Esophagus squamous epithelium (tissue), 5 donors: ENCODE results near the gene EIF3B. TPM values are rescaled to one million over a fixed set of nuclear protein-coding genes. Genes with fewer than 3 reads are reported as not detected.

Experiments
- DNase-seq: peaks from one replicate; lab custom pipeline; 2025; lab: John Stamatoyannopoulos, UW
- H3K27ac ChIP-seq, 4 donors: fragments of 200-600 bp; sonication (generic); one replicate each; pipeline ENCODE4 v1.5.1; 2016 to 2019; ENCODE audit warnings: mild to moderate bottlenecking in 1 of 4
- H3K27me3 ChIP-seq, 4 donors: fragments of 200-600 bp; sonication (generic); 1 replicate in 3 of 4; 2 replicates in 1 of 4; pipeline versions ENCODE4 v1.5.1 to v1.6.0; 2017 to 2021; ENCODE audit warnings: antibody characterized with exemption in 1 of 4
- H3K36me3 ChIP-seq, 3 donors: fragments of 200-600 bp; sonication (generic); one replicate each; pipeline ENCODE4 v1.5.1; 2016 to 2019
- H3K4me1 ChIP-seq, 3 donors: fragments of 200-600 bp; sonication (generic); one replicate each; pipeline ENCODE4 v1.5.1; 2017 to 2019
- H3K4me3 ChIP-seq, 4 donors: fragments of 200-600 bp; sonication (generic); 1 replicate in 3 of 4; 2 replicates in 1 of 4; pipeline ENCODE4 v1.5.1; 2016 to 2019; ENCODE audit warnings: mild to moderate bottlenecking in 2 of 4, moderate library complexity in 1 of 4
- H3K9me3 ChIP-seq, 3 donors: fragments of 200-600 bp; sonication (generic); one replicate each; pipeline ENCODE4 v1.5.1; 2016 to 2019
- POLR2A ChIP-seq, 4 donors: fragments of 450-650 bp; IDR thresholded peaks; one replicate each; pipeline ENCODE4 v1.6.1; 2017; ENCODE audit warnings: antibody characterized with exemption in 4 of 4, mild to moderate bottlenecking in 4 of 4, moderate library complexity in 3 of 4
- WGBS, 2 donors: methylation state at CpG; one replicate each; pipeline ENCODE4 v1.1.5; 2018; 5-methylcytosine and 5-hydroxymethylcytosine counted together
- intact Hi-C: fragments of 100-400 bp; cut with DNase I; formaldehyde crosslinking; loops from one replicate; pipeline ENCODE4 v1.15.0; 2022
- total RNA-seq, 4 donors: library from RNA; depleted of rRNA; stranded (reverse); fragments of >200 nt; gene quantifications; one replicate each; pipeline ENCODE4 v1.1.0, GENCODE V29; 2016
- TF ChIP-seq, protein P1 (sequence below), 6 experiments: fragments of 450-650 bp in 4 of 6; fragments of 200-600 bp in 2 of 6; sonication (generic) in 2 of 6; IDR thresholded peaks; one replicate each; pipeline ENCODE4 v1.5.1; 2016 to 2019; ENCODE audit warnings: antibody characterized with exemption in 6 of 6, mild to moderate bottlenecking in 4 of 6, moderate library complexity in 4 of 6
- donor health status: DM: yes; HTN: yes; CAD: no.

The EIF3B gene
- total RNA-seq, 4 donors from 2014 or later = 127 to 155 (median 136) TPM

DNA sequence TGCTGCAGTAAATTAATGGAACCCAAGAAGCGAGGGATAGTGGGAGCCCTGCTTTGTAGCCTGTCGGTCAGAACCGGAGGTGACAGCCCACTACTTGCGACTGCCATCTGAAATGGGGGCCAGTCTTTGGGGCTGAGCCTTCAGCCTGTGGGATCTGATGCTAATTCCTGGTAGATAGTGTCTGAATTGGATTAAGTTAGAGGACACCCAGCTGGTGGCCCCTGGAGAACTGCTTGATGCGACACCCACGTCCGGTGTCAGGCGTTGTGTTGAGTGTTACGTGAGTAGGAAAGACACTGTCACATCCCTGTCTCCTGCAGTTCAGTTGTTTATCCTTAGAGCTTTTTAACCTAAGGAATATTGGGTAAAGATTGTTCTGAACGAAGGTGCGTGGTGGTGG lies 5.0 kb downstream of the EIF3B start:
- intact Hi-C loops = loop anchor here (10.0 kb wide), 1 partner anchor 115 kb away; the partner anchor contains the start of genes MRM2 and NUDT1
- no peak overlapping the region for H3K27ac ChIP-seq
- no peaks in the 10 kb centered on the region for H3K9me3 ChIP-seq
- DNase-seq = no peak
- peaks cover 24 to 73% (median 34%) of the 10 kb centered on the region in 3 donors for H3K36me3 ChIP-seq
- no peak overlapping the region for H3K4me3 ChIP-seq
- peaks cover 26 to 67% (median 40%) of the 10 kb centered on the region in 3 donors for H3K4me1 ChIP-seq
- TF ChIP-seq POLR2A (IDR thresholded peaks at IDR 0.05) = no peak
- TF ChIP-seq, protein P1, sequence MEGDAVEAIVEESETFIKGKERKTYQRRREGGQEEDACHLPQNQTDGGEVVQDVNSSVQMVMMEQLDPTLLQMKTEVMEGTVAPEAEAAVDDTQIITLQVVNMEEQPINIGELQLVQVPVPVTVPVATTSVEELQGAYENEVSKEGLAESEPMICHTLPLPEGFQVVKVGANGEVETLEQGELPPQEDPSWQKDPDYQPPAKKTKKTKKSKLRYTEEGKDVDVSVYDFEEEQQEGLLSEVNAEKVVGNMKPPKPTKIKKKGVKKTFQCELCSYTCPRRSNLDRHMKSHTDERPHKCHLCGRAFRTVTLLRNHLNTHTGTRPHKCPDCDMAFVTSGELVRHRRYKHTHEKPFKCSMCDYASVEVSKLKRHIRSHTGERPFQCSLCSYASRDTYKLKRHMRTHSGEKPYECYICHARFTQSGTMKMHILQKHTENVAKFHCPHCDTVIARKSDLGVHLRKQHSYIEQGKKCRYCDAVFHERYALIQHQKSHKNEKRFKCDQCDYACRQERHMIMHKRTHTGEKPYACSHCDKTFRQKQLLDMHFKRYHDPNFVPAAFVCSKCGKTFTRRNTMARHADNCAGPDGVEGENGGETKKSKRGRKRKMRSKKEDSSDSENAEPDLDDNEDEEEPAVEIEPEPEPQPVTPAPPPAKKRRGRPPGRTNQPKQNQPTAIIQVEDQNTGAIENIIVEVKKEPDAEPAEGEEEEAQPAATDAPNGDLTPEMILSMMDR (IDR thresholded peaks at IDR 0.05) = no peak
- H3K27me3 ChIP-seq = no peaks in the 10 kb centered on the region
- WGBS, 2 donors = 87 to 90% methylated on average over 8 to 11 of the region's 11 CpGs

DNA sequence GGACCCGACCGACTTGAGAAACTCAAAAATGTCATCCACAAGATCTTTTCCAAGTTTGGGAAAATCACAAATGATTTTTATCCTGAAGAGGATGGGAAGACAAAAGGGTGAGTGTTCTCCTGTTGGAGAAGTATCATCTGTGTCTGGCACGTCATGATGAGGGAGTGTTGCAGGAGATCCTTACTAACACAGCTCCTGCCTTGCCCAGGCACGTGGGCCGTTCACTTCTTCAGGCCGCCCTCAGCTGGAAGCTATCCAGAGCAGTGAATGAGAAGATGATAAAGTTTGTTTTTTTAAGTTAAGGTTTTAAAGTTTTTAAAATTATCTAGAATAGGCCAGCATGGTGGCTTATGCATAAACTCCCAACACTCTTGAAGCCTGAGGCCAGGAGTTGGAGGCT lies 6.2 kb downstream of the EIF3B start:
- 49 to 75% methylated on average over 6 of the region's 6 CpGs for WGBS, 2 donors
- intact Hi-C loops = no loop called here
- no peaks in the 10 kb centered on the region for H3K9me3 ChIP-seq
- peaks cover 32 to 85% (median 46%) of the 10 kb centered on the region in 3 donors for H3K36me3 ChIP-seq
- no peak overlapping the region for H3K4me3 ChIP-seq
- H3K4me1 ChIP-seq = peaks cover 22 to 62% (median 38%) of the 10 kb centered on the region in 3 donors
- no peak for TF ChIP-seq POLR2A (IDR thresholded peaks at IDR 0.05)
- no peaks in the 10 kb centered on the region for H3K27me3 ChIP-seq
- H3K27ac ChIP-seq = no peak overlapping the region
- DNase-seq = no peak

DNA sequence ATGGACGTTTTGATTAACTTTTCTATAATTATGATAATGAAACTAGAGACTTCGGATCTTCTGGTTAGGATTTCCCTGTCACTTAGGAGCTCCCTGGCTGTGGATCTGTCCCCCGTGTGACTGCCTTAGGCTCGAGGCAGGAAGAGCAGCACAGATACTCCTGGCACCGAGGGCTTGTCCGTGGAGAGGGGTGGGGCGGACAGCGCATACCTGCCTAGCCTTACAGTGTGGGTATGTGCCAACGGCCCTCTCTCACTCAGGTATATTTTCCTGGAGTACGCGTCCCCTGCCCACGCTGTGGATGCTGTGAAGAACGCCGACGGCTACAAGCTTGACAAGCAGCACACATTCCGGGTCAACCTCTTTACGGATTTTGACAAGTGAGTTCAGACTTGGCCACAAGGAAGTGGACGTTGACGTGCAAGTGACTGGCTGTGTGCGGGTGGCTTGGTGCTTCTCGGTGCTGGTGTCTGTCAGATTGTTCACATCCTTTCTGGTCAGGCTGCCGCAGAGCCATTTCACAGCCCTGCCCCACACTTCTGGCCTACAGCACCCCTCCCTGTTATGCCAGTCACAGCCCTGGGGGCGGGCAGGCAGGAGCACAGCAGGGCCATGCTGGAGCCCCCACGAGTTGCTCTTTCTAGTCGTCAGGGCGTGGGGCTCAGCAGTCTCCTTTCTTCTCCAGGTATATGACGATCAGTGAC lies 7.9 kb downstream of the EIF3B start:
- no peaks in the 10 kb centered on the region for H3K27me3 ChIP-seq
- H3K9me3 ChIP-seq = no peaks in the 10 kb centered on the region
- no peak overlapping the region for H3K4me3 ChIP-seq
- H3K36me3 ChIP-seq = peaks cover 49 to 95% (median 62%) of the 10 kb centered on the region in 3 donors
- peaks cover 8 to 44% (median 21%) of the 10 kb centered on the region in 3 donors for H3K4me1 ChIP-seq
- peak overlapping the region in 1 of 4 donors; percentile 9 for H3K27ac ChIP-seq
- TF ChIP-seq, protein P1 (IDR thresholded peaks at IDR 0.05) = no peak
- TF ChIP-seq POLR2A (IDR thresholded peaks at IDR 0.05) = no peak
- intact Hi-C loops = no loop called here
- 87 to 88% methylated on average over 17 to 23 of the region's 27 CpGs for WGBS, 2 donors
- DNase-seq = no peak

- Histone ChIP-seq H3K4me3 (no peak overlapping the region), H3K36me3 (peaks cover 64 to 100% (median 96%) of the 10 kb centered on the region in 3 donors), H3K4me1 (no peaks in the 10 kb centered on the region), H3K27ac (no peak overlapping the region), H3K27me3 (no peaks in the 10 kb centered on the region), H3K9me3 (no peaks in the 10 kb centered on the region)
- TF ChIP-seq, protein P1 (IDR thresholded peaks at IDR 0.05) = no peak
- no peak for TF ChIP-seq POLR2A (IDR thresholded peaks at IDR 0.05)
- intact Hi-C loops = no loop called here
- 94 to 98% methylated on average over 9 to 10 of the region's 10 CpGs for WGBS, 2 donors
- no peak for DNase-seq
Observed at GRCh38 chr7:2369139-2369538, 14.5 kb downstream of the EIF3B start.

DNA sequence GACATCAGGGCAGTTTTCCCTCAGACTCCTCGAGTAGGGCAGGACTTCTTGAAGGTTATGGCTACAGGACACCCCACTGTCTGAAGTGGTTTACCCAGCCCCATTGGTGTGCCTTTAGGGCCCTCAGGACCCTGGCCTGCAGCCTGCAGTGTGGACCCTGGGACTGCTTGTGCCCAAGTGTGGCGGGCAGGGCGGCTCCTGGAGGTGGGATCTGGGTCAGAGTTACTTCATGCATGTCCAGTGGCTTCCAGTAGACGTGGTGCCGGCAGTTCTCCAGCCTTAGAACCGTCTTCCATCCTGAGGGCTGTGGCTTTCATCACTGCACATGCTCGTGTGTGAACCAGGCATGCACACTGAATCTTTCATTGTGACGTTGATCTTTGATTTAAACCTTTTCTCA lies 16.7 kb downstream of the EIF3B start:
- intact Hi-C loops = no loop called here
- no peaks in the 10 kb centered on the region for H3K9me3 ChIP-seq
- H3K36me3 ChIP-seq = peaks cover 63 to 100% (median 97%) of the 10 kb centered on the region in 3 donors
- H3K4me3 ChIP-seq = no peak overlapping the region
- H3K27me3 ChIP-seq = no peaks in the 10 kb centered on the region
- WGBS, 2 donors = 85 to 86% methylated on average over 4 to 5 of the region's 8 CpGs
- no peak for DNase-seq
- TF ChIP-seq, protein P1 (IDR thresholded peaks at IDR 0.05) = no peak
- no peak for TF ChIP-seq POLR2A (IDR thresholded peaks at IDR 0.05)
- no peaks in the 10 kb centered on the region for H3K4me1 ChIP-seq
- no peak overlapping the region for H3K27ac ChIP-seq
